SK-N-SH (cell line): ENCODE measurements around the gene SPTBN5. TPM values are rescaled to one million over a fixed set of nuclear protein-coding genes. Genes with fewer than 3 reads are reported as not detected.

Experiments
- CTCF ChIA-PET: fragments of 300-600, 350-600 bp; formaldehyde crosslinking; extraction: SDS; loops from one replicate; lab custom pipeline; 2021; lab: Yijun Ruan, JAX
- POLR2A ChIA-PET: fragments of 350-600 bp; sonication (Branson Sonifier 250); formaldehyde crosslinking; extraction: SDS; loops from one replicate; lab custom pipeline; 2020; ENCODE audit warnings: antibody characterized with exemption, inconsistent platforms; lab: Yijun Ruan, JAX
- DNase-seq: peaks from one replicate; pipeline ENCODE4 v3.0.0; 2012
- H2AFZ ChIP-seq: fragments of 200-600 bp; sonication (generic); 2 replicates; pipeline ENCODE4 v1.8.1; 2016; ENCODE audit warnings: antibody characterized with exemption, mild to moderate bottlenecking, low read depth
- H3F3A ChIP-seq: fragments of 200-600 bp; sonication (generic); replicated peaks from 2 replicates; pipeline ENCODE3; 2016; ENCODE audit warnings: antibody characterized with exemption, mild to moderate bottlenecking; ENCODE audit not compliant: insufficient read depth
- H3K27ac ChIP-seq, 2 experiments: fragments of 200-500 bp in 1 of 2; fragments of 200-600 bp in 1 of 2; sonication (Bioruptor generic) in 1 of 2; sonication (generic), shearing (Covaris generic) in 1 of 2; 2 replicates each; pipeline versions ENCODE4 v1.5.1 to v1.6.1; 2014 to 2016; ENCODE audit warnings: low read depth in 2 of 2, inconsistent platforms in 1 of 2, low read length in 1 of 2, mild to moderate bottlenecking in 1 of 2, mixed read lengths in 1 of 2
- H3K27me3 ChIP-seq: fragments of 200-600 bp; sonication (generic), shearing (Covaris generic); 2 replicates; pipeline ENCODE4 v1.6.1; 2016; ENCODE audit warnings: mixed run types; ENCODE audit not compliant: insufficient read depth
- H3K36me3 ChIP-seq, 2 experiments: fragments of 200-500 bp in 1 of 2; fragments of 200-600 bp in 1 of 2; sonication (Bioruptor generic) in 1 of 2; sonication (generic) in 1 of 2; replicated peaks in 1 of 2; 2 replicates each; pipeline versions ENCODE3 to v1.5.1; 2014 to 2016; ENCODE audit warnings: low read length in 1 of 2, mild to moderate bottlenecking in 1 of 2; ENCODE audit not compliant: insufficient read depth in 2 of 2, control insufficient read depth in 1 of 2
- H3K4me1 ChIP-seq, 2 experiments: fragments of 200-500 bp in 1 of 2; fragments of 200-600 bp in 1 of 2; sonication (Bioruptor generic) in 1 of 2; sonication (generic), shearing (Covaris generic) in 1 of 2; 2 replicates each; pipeline versions ENCODE4 v1.5.1 to v1.6.1; 2014 to 2016; ENCODE audit warnings: low read depth in 1 of 2, low read length in 1 of 2, mixed run types in 1 of 2; ENCODE audit not compliant: insufficient read depth in 2 of 2, control insufficient read depth in 1 of 2
- H3K4me2 ChIP-seq: fragments of 200-600 bp; sonication (generic), shearing (Covaris generic); 2 replicates; pipeline ENCODE4 v1.6.1; 2017; ENCODE audit warnings: mixed run types
- H3K4me3 ChIP-seq, 2 experiments: fragments of 200-500 bp in 1 of 2; fragments of 200-600 bp in 1 of 2; sonication (Bioruptor generic) in 1 of 2; sonication (generic), shearing (Covaris generic) in 1 of 2; 2 replicates each; pipeline versions ENCODE4 v1.5.1 to v1.8.1; 2014 to 2016; ENCODE audit warnings: low read depth in 2 of 2, inconsistent platforms in 1 of 2, low read length in 1 of 2, mild to moderate bottlenecking in 1 of 2, mixed read lengths in 1 of 2, moderate library complexity in 1 of 2
- H3K79me2 ChIP-seq: fragments of 200-600 bp; sonication (generic); 2 replicates; pipeline ENCODE4 v1.8.1; 2017; ENCODE audit warnings: mild to moderate bottlenecking; ENCODE audit not compliant: insufficient read depth
- H3K9ac ChIP-seq: fragments of 200-600 bp; sonication (generic); 2 replicates; pipeline ENCODE4 v1.6.1; 2017; ENCODE audit warnings: mixed run types
- H3K9me2 ChIP-seq: fragments of 200-600 bp; sonication (generic); 2 replicates; pipeline ENCODE4 v1.6.1; 2017; ENCODE audit warnings: mixed run types
- H3K9me3 ChIP-seq: fragments of 200-600 bp; sonication (generic); 2 replicates; pipeline ENCODE4 v1.6.1; 2017; ENCODE audit warnings: mixed run types, mild to moderate bottlenecking, moderate library complexity
- H4K20me1 ChIP-seq: fragments of 200-600 bp; sonication (generic); 2 replicates; pipeline ENCODE4 v1.6.1; 2017; ENCODE audit warnings: mild to moderate bottlenecking, mixed run types; ENCODE audit not compliant: insufficient read depth
- FOSL2 ChIP-seq: IDR thresholded peaks from 2 replicates; pipeline ENCODE4 v1.4.0; 2012; ENCODE audit warnings: low read depth, mild to moderate bottlenecking, moderate library complexity, borderline replicate concordance
- GABPA ChIP-seq: IDR thresholded peaks from 2 replicates; pipeline ENCODE4 v1.4.0; 2012; ENCODE audit warnings: low read depth, mild to moderate bottlenecking
- MXI1 ChIP-seq: IDR thresholded peaks from 2 replicates; pipeline ENCODE4 v1.6.1; 2012; ENCODE audit warnings: mild to moderate bottlenecking, low read depth, low read length, improper control_type of control experiment
- NFIC ChIP-seq: IDR thresholded peaks from 2 replicates; pipeline ENCODE4 v1.4.0; 2012; ENCODE audit warnings: borderline replicate concordance
- RAD21 ChIP-seq: IDR thresholded peaks from 2 replicates; pipeline ENCODE4 v1.6.1; 2012; ENCODE audit warnings: mild to moderate bottlenecking, low read length
- RXRA ChIP-seq: IDR thresholded peaks from 2 replicates; pipeline ENCODE4 v1.4.0; 2012; ENCODE audit warnings: low read depth, mild to moderate bottlenecking, borderline replicate concordance
- SMC3 ChIP-seq: IDR thresholded peaks from 2 replicates; pipeline ENCODE4 v1.6.1; 2012; ENCODE audit warnings: low read depth, low read length, improper control_type of control experiment
- YY1 ChIP-seq: IDR thresholded peaks from 2 replicates; pipeline ENCODE4 v1.4.0; 2012; ENCODE audit warnings: low read depth, mild to moderate bottlenecking
- WGBS: methylation state at CpG from one replicate; pipeline ENCODE4 v1.1.6; 2017; ENCODE audit warnings: low lambda C conversion rate; 5-methylcytosine and 5-hydroxymethylcytosine counted together
- polyA plus RNA-seq, 3 experiments: library from polyadenylated mRNA; depleted of rRNA; stranded (reverse); fragments of >200 nt; gene quantifications; 2 replicates each; pipeline ENCODE4 v1.2.3, GENCODE V29; 2012

Gene SPTBN5
- polyA plus RNA-seq, 1 of the 3 experiments (the other 2 are of a cell fraction) = 0.23 TPM

DNA sequence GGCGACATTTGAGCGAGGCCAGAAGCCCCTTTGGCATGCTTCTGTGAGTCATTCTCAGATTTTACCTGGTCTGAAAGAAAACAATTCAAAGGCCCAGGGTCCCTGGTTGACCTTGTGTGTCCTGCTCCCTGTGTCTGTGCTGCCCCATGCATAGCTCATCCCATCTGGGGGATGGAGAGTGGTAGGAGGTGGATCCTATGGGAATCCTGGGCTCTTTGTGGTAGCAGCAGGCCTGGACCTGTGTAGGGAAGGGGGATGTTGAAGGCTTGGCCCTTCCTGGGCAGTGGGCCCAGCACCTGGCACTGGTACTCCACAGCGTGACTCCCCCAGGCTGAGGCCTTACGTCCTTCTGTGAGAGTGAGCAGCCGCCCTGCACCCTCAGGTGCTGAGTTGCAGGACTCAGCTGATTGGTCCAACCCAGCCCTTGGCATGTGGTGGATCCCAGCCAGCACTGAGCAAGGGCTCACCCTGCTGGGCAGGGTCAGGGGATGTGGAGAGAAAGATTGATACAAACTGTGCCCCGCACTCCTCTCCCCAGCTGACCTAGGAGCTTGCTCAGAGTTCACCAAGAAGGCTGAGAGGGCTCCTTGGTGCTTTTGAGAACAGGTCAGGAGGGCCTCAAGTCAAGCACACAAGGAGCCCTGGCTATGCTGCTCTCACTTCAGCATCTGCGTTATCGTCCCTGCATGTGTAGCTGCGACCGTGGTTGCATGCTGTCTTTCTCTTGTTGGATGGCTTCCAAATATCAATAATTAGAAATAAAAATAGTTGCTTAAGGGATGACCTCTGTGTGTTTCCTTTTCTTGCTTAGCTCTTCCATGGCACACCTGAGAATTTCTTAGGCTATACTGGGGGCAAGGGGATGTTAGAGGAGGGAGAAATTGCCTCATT is 87.3 kb downstream of the SPTBN5 start:
- peaks cover 0 to 28% of the 10 kb centered on the region in 2 experiments; a peak in 2 of 4 replicates for H3K4me1 ChIP-seq
- no peaks in the 10 kb centered on the region for H3K27me3 ChIP-seq
- H2AFZ ChIP-seq = no peak overlapping the region
- no peaks in the 10 kb centered on the region for H3K9me3 ChIP-seq
- no peak overlapping the region for H3K4me3 ChIP-seq
- no peaks in the 10 kb centered on the region for H3K79me2 ChIP-seq
- DNase-seq = no peak
- H3K36me3 ChIP-seq = peaks cover 0 to 4% of the 10 kb centered on the region in 2 experiments
- H3K4me2 ChIP-seq = no peak overlapping the region
- no peaks in the 10 kb centered on the region for H4K20me1 ChIP-seq
- ChIA-PET CTCF (interaction anchor here (1.0 to 5.1 kb wide), 7 partner anchors 19 to 205 kb away, joined by 3 to 34 read pairs (median 5); partner anchors contain the start of gene MAPKBP1), POLR2A (no interaction called here)
- no peak overlapping the region for H3K9ac ChIP-seq
- peak overlapping the region in 1 of 2 experiments; percentile 4; a peak in 1 of 4 replicates for H3K27ac ChIP-seq
- H3F3A ChIP-seq = peaks cover 11% of the 10 kb centered on the region
- TF ChIP-seq NFIC (no peak), RAD21 (peak; percentile 20; the same call in 1 of the 2 replicates), SMC3 (0 out of 2 replicates have a peak, but pooled peaks have one; percentile 26), MXI1 (no peak)
- WGBS = 97% methylated on average over 6 of the region's 10 CpGs
- no peaks in the 10 kb centered on the region for H3K9me2 ChIP-seq

DNA sequence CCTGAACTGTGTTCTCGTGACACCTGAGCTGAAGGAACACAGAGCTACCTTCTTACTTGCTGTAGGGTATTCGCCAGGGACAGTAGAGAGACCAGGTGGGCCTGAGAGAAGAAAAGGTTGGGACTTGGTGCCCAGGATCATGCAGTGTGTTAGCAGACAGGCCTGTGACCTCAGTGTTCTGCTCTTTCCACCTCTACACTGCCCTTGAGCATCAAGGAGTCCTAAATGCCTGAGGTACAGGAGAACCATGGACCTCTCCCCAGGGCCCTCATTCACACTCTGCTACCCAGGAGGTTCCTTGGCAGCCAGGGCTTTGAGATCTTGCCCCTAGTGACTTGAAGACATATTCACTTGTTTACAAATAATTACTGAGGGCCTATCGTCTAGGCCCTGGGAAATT is 88.1 kb downstream of the SPTBN5 start:
- Histone ChIP-seq H3K9me2 (no peaks in the 10 kb centered on the region), H3K9ac (no peak overlapping the region), H3K4me3 (no peak overlapping the region), H3K79me2 (no peaks in the 10 kb centered on the region; the same call in 1 of the 2 replicates), H3F3A (peaks cover 11% of the 10 kb centered on the region), H2AFZ (no peak overlapping the region), H3K36me3 (peaks cover 0 to 4% of the 10 kb centered on the region in 2 experiments), H3K27ac (no peak overlapping the region; a peak in 1 of 4 replicates), H4K20me1 (no peaks in the 10 kb centered on the region), H3K4me1 (peaks cover 0 to 28% of the 10 kb centered on the region in 2 experiments; a peak in 2 of 4 replicates), H3K9me3 (no peaks in the 10 kb centered on the region), H3K4me2 (no peak overlapping the region), H3K27me3 (no peaks in the 10 kb centered on the region)
- no peak for TF ChIP-seq GABPA
- ChIA-PET POLR2A (no interaction called here), CTCF (interaction anchor here (0.6 to 5.1 kb wide), 5 partner anchors 12 to 248 kb away, joined by 3 to 34 read pairs (median 4); partner anchors contain the start of gene MAPKBP1)
- 93% methylated on average over 3 of the region's 3 CpGs for WGBS
- DNase-seq = no peak

DNA sequence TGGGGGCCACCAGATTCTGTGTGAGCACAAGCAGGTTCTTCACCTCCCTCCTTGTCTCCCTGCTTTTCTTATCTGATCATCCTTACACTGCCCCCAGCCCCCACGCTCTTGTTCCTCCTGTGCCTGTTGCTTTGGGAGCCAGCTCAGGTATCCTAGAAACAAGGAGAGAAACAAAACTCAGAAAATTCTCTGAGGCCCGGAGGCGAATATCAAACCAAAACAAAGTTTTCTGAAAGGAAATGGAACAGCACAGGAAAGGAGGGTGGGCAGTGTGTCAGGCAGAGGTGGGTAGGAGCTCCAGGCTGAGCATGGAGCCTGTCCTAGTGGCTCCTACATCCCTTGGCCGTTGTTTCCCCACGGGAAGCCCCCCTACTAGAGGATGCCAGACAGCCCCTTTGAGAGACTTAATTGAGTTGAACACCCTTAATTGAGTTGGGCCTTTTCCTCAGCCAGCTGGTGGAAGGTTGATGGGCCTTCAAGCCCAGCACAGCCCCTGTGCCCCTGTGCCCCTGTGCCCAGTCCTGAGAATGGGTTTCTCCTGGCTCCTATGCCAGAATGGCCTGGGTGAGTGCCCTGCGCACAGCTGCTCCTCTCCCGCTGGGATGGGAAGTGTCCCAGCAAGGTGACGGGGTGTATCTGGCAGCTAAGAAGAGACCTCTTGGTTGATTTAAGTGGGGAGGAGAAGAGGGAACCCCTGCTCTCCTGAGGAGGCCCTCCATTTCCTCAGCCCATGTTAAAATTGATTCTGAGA is 88.8 kb downstream of the SPTBN5 start:
- H3K27me3 ChIP-seq = no peaks in the 10 kb centered on the region
- no peak overlapping the region for H2AFZ ChIP-seq
- no peak overlapping the region for H3K4me2 ChIP-seq
- peaks cover 0 to 28% of the 10 kb centered on the region in 2 experiments; a peak in 2 of 4 replicates for H3K4me1 ChIP-seq
- ChIA-PET CTCF (interaction anchor here (0.6 to 5.1 kb wide), 5 partner anchors 11 to 247 kb away, joined by 3 to 34 read pairs (median 4); partner anchors contain the start of gene MAPKBP1), POLR2A (no interaction called here)
- WGBS = 86% methylated on average over 8 of the region's 8 CpGs
- H3F3A ChIP-seq = peaks cover 11% of the 10 kb centered on the region
- H3K9me3 ChIP-seq = no peaks in the 10 kb centered on the region
- H3K36me3 ChIP-seq = peaks cover 0 to 10% of the 10 kb centered on the region in 2 experiments
- TF ChIP-seq FOSL2 (no peak), MXI1 (no peak), YY1 (no peak), NFIC (no peak), GABPA (no peak), RXRA (no peak), RAD21 (no peak)
- H3K79me2 ChIP-seq = no peaks in the 10 kb centered on the region; the same call in 1 of the 2 replicates
- H3K27ac ChIP-seq = no peak overlapping the region
- no peak for DNase-seq
- H3K9me2 ChIP-seq = no peaks in the 10 kb centered on the region
- H3K9ac ChIP-seq = no peak overlapping the region
- no peak overlapping the region for H3K4me3 ChIP-seq
- no peaks in the 10 kb centered on the region for H4K20me1 ChIP-seq
